Hepatocyte (in vitro differentiated cells): ENCODE results near the gene CSKMT. TPM values are rescaled to one million over a fixed set of nuclear protein-coding genes. Genes with fewer than 3 reads are reported as not detected.

Experiments
- DNase-seq: peaks from one replicate; pipeline ENCODE4 v3.0.0-alpha.2; 2016; ENCODE audit warnings: low spot score
- H2AFZ ChIP-seq: fragments of 200-600 bp; sonication (generic); 2 replicates; pipeline ENCODE4 v1.6.0; 2016; ENCODE audit warnings: antibody characterized with exemption, mild to moderate bottlenecking
- H3K27ac ChIP-seq: fragments of 200-600 bp; sonication (generic); 2 replicates; pipeline ENCODE4 v1.5.1; 2016; ENCODE audit warnings: mild to moderate bottlenecking
- H3K27me3 ChIP-seq: fragments of 200-600 bp; sonication (generic); 2 replicates; pipeline ENCODE4 v1.6.1; 2016
- H3K36me3 ChIP-seq: fragments of 200-600 bp; sonication (generic); replicated peaks from 2 replicates; pipeline ENCODE4 v1.5.1; 2016; ENCODE audit warnings: low read depth; ENCODE audit not compliant: insufficient read depth
- H3K4me1 ChIP-seq: fragments of 200-600 bp; sonication (generic); 2 replicates; pipeline ENCODE4 v1.5.1; 2016; ENCODE audit warnings: mild to moderate bottlenecking, moderate library complexity; ENCODE audit not compliant: insufficient read depth
- H3K4me2 ChIP-seq: fragments of 200-600 bp; sonication (generic); 2 replicates; pipeline ENCODE4 v1.6.0; 2016
- H3K4me3 ChIP-seq: fragments of 200-600 bp; sonication (generic); 2 replicates; pipeline ENCODE4 v1.5.1; 2016; ENCODE audit warnings: mild to moderate bottlenecking
- H3K79me2 ChIP-seq: fragments of 200-600 bp; sonication (generic); 2 replicates; pipeline ENCODE4 v1.6.0; 2017; ENCODE audit warnings: mild to moderate bottlenecking
- H3K9me2 ChIP-seq: fragments of 200-600 bp; sonication (generic); replicated peaks from 2 replicates; pipeline ENCODE4 v1.6.0; 2017; ENCODE audit warnings: mild to moderate bottlenecking; ENCODE audit not compliant: insufficient read depth
- H3K9me3 ChIP-seq: fragments of 200-600 bp; sonication (generic); 2 replicates; pipeline ENCODE4 v1.5.1; 2016; ENCODE audit warnings: low read depth, mild to moderate bottlenecking
- H4K20me1 ChIP-seq: fragments of 200-600 bp; sonication (generic); 2 replicates; pipeline ENCODE4 v1.6.0; 2016; ENCODE audit warnings: mild to moderate bottlenecking; ENCODE audit not compliant: insufficient read depth, poor library complexity, severe bottlenecking
- EZH2 ChIP-seq: fragments of 200-600 bp; sonication (generic); IDR thresholded peaks from 2 replicates; pipeline ENCODE4 v1.6.1; 2016; ENCODE audit warnings: antibody characterized with exemption, mild to moderate bottlenecking, borderline replicate concordance
- EZH2phosphoT487 ChIP-seq: fragments of 200-600 bp; sonication (generic); IDR thresholded peaks from one replicate; pipeline ENCODE4 v1.6.1; 2018; ENCODE audit warnings: antibody characterized with exemption, mild to moderate bottlenecking, low read depth, moderate library complexity; ENCODE audit not compliant: unreplicated experiment, severe bottlenecking
- WGBS: methylation state at CpG from one replicate; pipeline ENCODE4 v1.1.6; 2016; ENCODE audit warnings: low lambda C conversion rate; ENCODE audit errors: missing lambda C conversion rate; 5-methylcytosine and 5-hydroxymethylcytosine counted together
- polyA plus RNA-seq: library from polyadenylated mRNA; unstranded; fragments of >200 nt; fragmentation: Nextera tagmentation; extraction: Ambion mirVana; gene quantifications from 2 replicates; pipeline ENCODE4 v1.2.1, GENCODE V29; 2016
- total RNA-seq: library from RNA; depleted of rRNA; stranded (reverse); fragments of >200 nt; gene quantifications from 2 replicates; pipeline ENCODE4 v1.2.3, GENCODE V29; 2014
- TF ChIP-seq, protein P1 (sequence below): fragments of 200-600 bp; sonication (generic); IDR thresholded peaks from 2 replicates; pipeline ENCODE4 v1.5.1; 2016; ENCODE audit warnings: antibody characterized with exemption, mild to moderate bottlenecking; ENCODE audit not compliant: poor library complexity

CSKMT gene
- total and polyA plus RNA-seq, 2 experiments from 2014 or later = 5.7 to 22.5 TPM

DNA sequence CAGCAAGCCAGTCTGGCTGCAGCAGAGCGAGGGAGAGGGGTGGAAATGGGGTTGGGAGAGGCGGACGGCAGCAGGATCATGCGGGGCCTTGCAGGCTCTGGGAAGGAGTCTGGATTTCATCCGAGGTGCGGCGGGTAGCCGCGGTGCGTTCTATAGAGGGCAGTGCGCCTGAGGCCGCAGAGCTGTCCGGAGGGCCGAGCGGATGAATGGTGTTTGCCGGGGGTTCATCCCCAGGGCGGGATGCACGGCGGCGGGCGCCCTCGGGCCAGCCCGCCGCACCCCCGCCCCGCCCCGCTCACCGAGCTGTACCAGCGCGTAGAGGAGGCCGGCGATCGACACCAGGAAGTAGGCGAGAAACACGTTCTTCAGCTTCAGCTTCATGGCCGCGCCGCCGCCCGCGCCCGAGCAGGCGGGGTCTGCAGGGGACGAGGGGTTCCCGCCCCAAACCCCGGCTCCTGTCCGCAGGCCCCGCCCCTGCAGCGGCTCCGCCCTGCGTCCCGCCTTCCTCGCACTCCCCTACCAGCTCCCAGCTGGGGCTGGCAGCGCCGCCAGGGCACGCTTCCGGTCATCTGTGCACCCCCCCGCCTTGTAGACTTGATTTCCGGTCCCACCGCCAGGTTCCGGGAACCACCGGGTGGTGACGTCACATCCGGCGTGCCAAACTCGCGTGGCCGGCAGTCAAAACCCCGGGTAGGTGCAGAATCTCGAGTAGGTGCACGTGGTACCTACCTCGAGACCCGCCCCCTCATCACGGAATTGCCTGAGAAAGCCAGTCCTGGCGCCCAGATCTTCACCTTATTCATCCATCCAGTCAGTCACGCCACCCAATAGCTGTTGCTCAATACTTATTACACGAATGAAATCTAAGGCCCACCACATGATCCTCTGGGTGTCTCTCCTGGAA lies 43.3 kb upstream of the CSKMT start, which contains the start of gene B3GAT3:
B3GAT3 (minus strand) TSS at position 420 of the 904 bp plus-strand sequence; CDS start at position 381, 39 bp downstream.
- Histone ChIP-seq H3K4me1 (peaks cover 11% of the 10 kb centered on the region), H2AFZ (peak within 1 kb of the TSS; percentile 46), H3K9me3 (no peaks in the 10 kb centered on the region), H3K27me3 (no peaks in the 10 kb centered on the region), H3K27ac (peak within 1 kb of the TSS; percentile 92), H3K79me2 (peaks cover 29% of the 10 kb centered on the region), H3K4me2 (peak within 1 kb of the TSS; percentile 83), H3K9me2 (no peaks in the 10 kb centered on the region), H4K20me1 (no peaks in the 10 kb centered on the region), H3K4me3 (peak within 1 kb of the TSS; percentile 50), H3K36me3 (no peaks in the 10 kb centered on the region)
- no peak for TF ChIP-seq EZH2
- no peak for TF ChIP-seq EZH2phosphoT487
- TF ChIP-seq, protein P1, sequence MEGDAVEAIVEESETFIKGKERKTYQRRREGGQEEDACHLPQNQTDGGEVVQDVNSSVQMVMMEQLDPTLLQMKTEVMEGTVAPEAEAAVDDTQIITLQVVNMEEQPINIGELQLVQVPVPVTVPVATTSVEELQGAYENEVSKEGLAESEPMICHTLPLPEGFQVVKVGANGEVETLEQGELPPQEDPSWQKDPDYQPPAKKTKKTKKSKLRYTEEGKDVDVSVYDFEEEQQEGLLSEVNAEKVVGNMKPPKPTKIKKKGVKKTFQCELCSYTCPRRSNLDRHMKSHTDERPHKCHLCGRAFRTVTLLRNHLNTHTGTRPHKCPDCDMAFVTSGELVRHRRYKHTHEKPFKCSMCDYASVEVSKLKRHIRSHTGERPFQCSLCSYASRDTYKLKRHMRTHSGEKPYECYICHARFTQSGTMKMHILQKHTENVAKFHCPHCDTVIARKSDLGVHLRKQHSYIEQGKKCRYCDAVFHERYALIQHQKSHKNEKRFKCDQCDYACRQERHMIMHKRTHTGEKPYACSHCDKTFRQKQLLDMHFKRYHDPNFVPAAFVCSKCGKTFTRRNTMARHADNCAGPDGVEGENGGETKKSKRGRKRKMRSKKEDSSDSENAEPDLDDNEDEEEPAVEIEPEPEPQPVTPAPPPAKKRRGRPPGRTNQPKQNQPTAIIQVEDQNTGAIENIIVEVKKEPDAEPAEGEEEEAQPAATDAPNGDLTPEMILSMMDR = no peak
- 5% methylated on average over 55 of the region's 77 CpGs for WGBS
- DNase-seq = peak; percentile 99

DNA sequence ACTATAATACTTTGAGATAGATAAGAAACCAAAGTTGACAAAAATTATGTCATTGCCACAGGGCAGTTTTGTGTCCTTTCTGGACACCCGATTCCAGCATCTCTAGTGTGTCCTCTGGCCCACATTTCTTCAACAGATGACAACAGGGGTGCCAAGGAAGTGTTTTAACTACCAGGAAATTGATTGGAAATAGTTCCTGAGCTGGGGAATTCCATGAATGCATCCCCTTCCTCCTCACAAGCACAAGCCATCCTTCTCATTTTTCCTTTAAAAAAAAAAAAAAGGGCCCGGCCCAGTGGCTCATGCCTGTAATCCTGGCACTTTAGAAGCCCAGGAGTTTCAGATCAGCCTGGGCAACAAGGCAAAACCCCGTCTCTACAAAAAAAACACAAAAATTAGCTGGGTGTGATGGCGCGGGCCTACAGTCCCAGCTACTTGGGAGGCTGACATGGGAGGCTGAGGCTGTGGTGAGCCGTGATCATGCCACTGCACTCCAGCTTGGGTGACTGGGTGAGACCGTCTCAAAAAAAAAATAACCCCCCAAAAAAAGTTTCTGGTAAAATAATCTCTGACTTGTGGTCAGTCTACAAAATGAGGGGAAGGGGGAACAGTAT lies 42.5 kb upstream of the CSKMT start:
- peaks cover 29% of the 10 kb centered on the region for H3K79me2 ChIP-seq
- peak overlapping the region; percentile 66 for H3K4me2 ChIP-seq
- H3K9me2 ChIP-seq = no peaks in the 10 kb centered on the region
- H3K36me3 ChIP-seq = no peaks in the 10 kb centered on the region
- H3K4me1 ChIP-seq = peaks cover 11% of the 10 kb centered on the region
- H2AFZ ChIP-seq = peak overlapping the region; percentile 6
- no peak for DNase-seq
- H3K9me3 ChIP-seq = no peaks in the 10 kb centered on the region
- peak overlapping the region; percentile 92 for H3K27ac ChIP-seq
- H3K27me3 ChIP-seq = no peaks in the 10 kb centered on the region
- 92% methylated on average over 7 of the region's 7 CpGs for WGBS
- no peak overlapping the region for H3K4me3 ChIP-seq
- TF ChIP-seq EZH2 (no peak), EZH2phosphoT487 (no peak)
- TF ChIP-seq, protein P1 = no peak
- H4K20me1 ChIP-seq = no peaks in the 10 kb centered on the region

DNA sequence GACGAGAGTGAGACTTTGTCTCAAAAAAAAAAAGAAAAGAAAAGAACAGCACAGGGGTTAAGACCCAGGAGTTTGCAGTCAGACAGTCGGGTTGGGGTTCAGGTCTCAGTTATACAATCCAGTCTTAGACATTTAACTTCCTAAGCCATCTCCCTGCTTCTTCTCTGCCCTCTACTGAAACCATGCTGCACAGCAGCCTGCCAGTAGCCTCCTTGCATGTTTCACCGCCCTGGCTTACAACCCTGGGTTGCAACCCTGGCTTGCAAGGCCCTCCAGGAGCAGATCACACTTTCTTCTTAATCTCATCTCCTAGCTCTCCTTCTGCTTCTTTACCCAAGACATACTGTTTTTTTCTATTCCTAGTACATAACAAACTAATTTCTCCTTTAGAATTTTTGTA lies 37.4 kb upstream of the CSKMT start:
- DNase-seq = no peak
- H3K9me3 ChIP-seq = no peaks in the 10 kb centered on the region
- no peak overlapping the region for H2AFZ ChIP-seq
- H3K4me3 ChIP-seq = no peak overlapping the region
- no peaks in the 10 kb centered on the region for H4K20me1 ChIP-seq
- no peaks in the 10 kb centered on the region for H3K27me3 ChIP-seq
- WGBS = 91% methylated on average over 3 of the region's 3 CpGs
- no peaks in the 10 kb centered on the region for H3K4me1 ChIP-seq
- H3K79me2 ChIP-seq = no peaks in the 10 kb centered on the region
- TF ChIP-seq, protein P1 = no peak
- no peak for TF ChIP-seq EZH2
- no peak for TF ChIP-seq EZH2phosphoT487
- no peak overlapping the region for H3K4me2 ChIP-seq
- no peaks in the 10 kb centered on the region for H3K9me2 ChIP-seq
- no peak overlapping the region for H3K27ac ChIP-seq
- H3K36me3 ChIP-seq = no peaks in the 10 kb centered on the region
